Lower leg skin (tissue), 4 donors: ENCODE data around the gene OAF. TPM values are rescaled to one million over a fixed set of nuclear protein-coding genes. Genes with fewer than 3 reads are reported as not detected.

Experiments
- DNase-seq, 2 donors: peaks; one replicate each; pipeline ENCODE4 v3.0.0-alpha.2; 2019; ENCODE audit warnings: low spot score in 2 of 2
- H3K4me3 ChIP-seq: fragments of 200-600 bp; sonication (generic); 2 replicates; pipeline ENCODE4 v1.5.1; 2017; ENCODE audit warnings: mild to moderate bottlenecking, low read depth; ENCODE audit not compliant: poor library complexity, severe bottlenecking
- CTCF ChIP-seq, 3 donors: fragments of 450-650 bp; IDR thresholded peaks; one replicate each; pipeline ENCODE4 v1.5.1; 2016; ENCODE audit warnings: antibody characterized with exemption in 3 of 3, mild to moderate bottlenecking in 3 of 3, moderate library complexity in 2 of 3
- POLR2A ChIP-seq, 2 donors: fragments of 450-650 bp; IDR thresholded peaks; one replicate each; pipeline ENCODE4 v1.6.1; 2016 to 2017; ENCODE audit warnings: antibody characterized with exemption in 2 of 2, mild to moderate bottlenecking in 1 of 2, moderate library complexity in 1 of 2
- WGBS, 2 donors: methylation state at CpG; one replicate each; pipeline ENCODE4 v1.1.5; 2018; 5-methylcytosine and 5-hydroxymethylcytosine counted together
- intact Hi-C: fragments of 100-400 bp; cut with DNase I; formaldehyde crosslinking; loops from one replicate; pipeline ENCODE4 v1.15.0; 2023; ENCODE audit warnings: low total_unique reads
- total RNA-seq, 4 donors: library from RNA; depleted of rRNA; stranded (reverse); fragments of >200 nt; gene quantifications; one replicate each; pipeline ENCODE4 v1.1.0, GENCODE V29; 2016

The OAF gene
- total RNA-seq, 4 donors from 2014 or later = 3.0 to 15.4 (median 9.1) TPM

- no peak for DNase-seq
- 75 to 85% methylated on average over 13 of the region's 13 CpGs for WGBS, 2 donors
- TF ChIP-seq POLR2A (IDR thresholded peaks at IDR 0.05) = no peak
- TF ChIP-seq CTCF (IDR thresholded peaks at IDR 0.05) = no peak
- intact Hi-C loops = no loop called here
- H3K4me3 ChIP-seq = no peak overlapping the region
Observed at GRCh38 chr11:120219232-120219937, 8.6 kb downstream of the OAF start.

- no peak for DNase-seq
- H3K4me3 ChIP-seq = no peak overlapping the region
- intact Hi-C loops = no loop called here
- WGBS, 2 donors = 75 to 81% methylated on average over 9 of the region's 9 CpGs
- TF ChIP-seq CTCF (IDR thresholded peaks at IDR 0.05) (no peak), POLR2A (IDR thresholded peaks at IDR 0.05) (no peak)
Observed at GRCh38 chr11:120219938-120220746, 9.3 kb downstream of the OAF start.

DNA sequence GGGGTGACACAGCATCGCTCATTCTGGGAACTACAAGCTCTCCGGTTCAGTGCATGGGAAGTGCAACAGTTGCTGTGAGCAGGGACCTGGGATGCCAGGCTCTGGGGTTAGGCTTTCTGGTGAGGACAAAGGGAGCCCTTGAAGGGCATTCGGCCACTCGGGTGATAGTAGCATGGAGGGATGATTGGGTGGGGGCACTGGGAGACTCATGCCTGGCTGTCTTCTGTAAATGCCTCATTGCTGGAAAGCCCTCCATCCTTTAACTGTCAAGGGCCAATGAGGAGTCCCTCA is 9.9 kb downstream of the OAF start:
- no peak for DNase-seq
- 80 to 92% methylated on average over 4 of the region's 4 CpGs for WGBS, 2 donors
- no peak overlapping the region for H3K4me3 ChIP-seq
- intact Hi-C loops = no loop called here
- no peak for TF ChIP-seq POLR2A (IDR thresholded peaks at IDR 0.05)
- no peak for TF ChIP-seq CTCF (IDR thresholded peaks at IDR 0.05)

DNA sequence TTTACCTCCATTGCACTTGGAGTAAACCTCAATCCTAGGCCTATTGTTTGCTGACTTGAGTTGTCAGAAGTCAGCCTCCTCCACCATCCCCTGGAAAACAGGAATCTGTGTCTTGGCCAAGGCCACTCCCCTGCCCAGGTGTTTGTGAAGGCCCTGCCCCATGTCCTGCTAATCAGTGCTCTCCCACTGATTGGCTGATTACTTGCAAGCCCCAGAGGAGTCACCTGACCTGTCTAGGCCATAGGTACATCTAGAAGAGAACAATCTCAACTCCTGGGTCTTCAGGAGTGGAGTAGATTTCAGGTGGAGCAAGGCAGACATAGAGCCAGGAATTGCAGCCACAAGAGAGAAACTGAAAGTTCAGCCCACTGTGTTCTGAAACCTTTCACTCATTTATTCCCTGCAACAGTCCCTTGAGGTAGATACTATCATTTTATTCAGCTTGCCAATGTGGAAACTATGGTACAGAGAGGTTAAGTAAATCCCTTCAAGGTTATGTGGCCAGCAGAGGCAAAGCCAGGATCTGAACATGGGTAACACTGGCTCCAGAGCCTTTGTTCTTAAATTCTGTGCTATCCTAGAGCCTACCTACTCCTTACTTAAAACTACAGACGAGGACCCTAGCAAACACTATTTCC is 10.4 kb downstream of the OAF start:
- H3K4me3 ChIP-seq = no peak overlapping the region
- WGBS, 2 donors = 30 to 46% methylated on average over 1 of the region's 1 CpG
- intact Hi-C loops = no loop called here
- DNase-seq = no peak
- TF ChIP-seq CTCF (IDR thresholded peaks at IDR 0.05) = no peak
- TF ChIP-seq POLR2A (IDR thresholded peaks at IDR 0.05) = no peak

DNA sequence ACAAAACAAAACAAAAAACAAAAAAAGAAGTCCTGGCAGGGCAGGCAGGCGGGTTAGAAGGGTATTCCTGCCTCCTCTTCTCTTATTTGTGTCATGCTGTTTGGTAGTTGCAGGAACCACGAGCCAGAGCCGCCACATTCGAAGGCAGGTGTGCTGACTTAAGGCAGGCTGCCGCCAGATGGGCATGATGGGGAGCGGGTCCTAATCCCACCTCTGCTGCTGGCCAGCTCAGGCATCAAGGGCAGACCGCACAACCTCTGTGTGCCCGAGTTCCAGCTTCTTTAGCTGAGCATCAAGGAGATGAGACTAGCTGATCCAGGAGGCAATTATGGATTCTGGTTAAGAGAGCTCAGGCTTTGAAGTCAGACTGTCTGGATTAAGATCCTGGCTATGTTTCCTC is 12.1 kb downstream of the OAF start:
- no peak for DNase-seq
- intact Hi-C loops = no loop called here
- H3K4me3 ChIP-seq = no peak overlapping the region
- WGBS, 2 donors = 89 to 91% methylated on average over 8 of the region's 8 CpGs
- TF ChIP-seq CTCF (IDR thresholded peaks at IDR 0.05) (no peak), POLR2A (IDR thresholded peaks at IDR 0.05) (no peak)
